Thyroid gland (tissue), 4 donors: ENCODE data around the gene USP36.

Experiments used
- CTCF ChIP-seq, 6 experiments: fragments of 200-600 bp in 3 of 6; fragments of 450-650 bp in 3 of 6; sonication (generic) in 3 of 6; IDR thresholded peaks; one replicate each; pipeline ENCODE4 v1.5.1; 2016 to 2019; ENCODE audit warnings: antibody characterized with exemption in 6 of 6, mild to moderate bottlenecking in 2 of 6, inconsistent platforms in 1 of 6, moderate library complexity in 1 of 6
- POLR2A ChIP-seq, 2 donors: fragments of 450-650 bp; IDR thresholded peaks; one replicate each; pipeline ENCODE4 v1.6.1; 2017; ENCODE audit warnings: antibody characterized with exemption in 2 of 2, mild to moderate bottlenecking in 2 of 2, moderate library complexity in 1 of 2

GRCh38 chr17:78844301-78845005, 3.8 kb upstream of the USP36 start:
- TF ChIP-seq POLR2A (IDR thresholded peaks at IDR 0.05) (no peak), CTCF (IDR thresholded peaks at IDR 0.05) (no peak)
